Measurements from ENCODE around the gene RPS26. TPM values are rescaled to one million over a fixed set of nuclear protein-coding genes. Genes with fewer than 3 reads are reported as not detected.
"Not testable (repeated sequence)": the region's sequence is repeated elsewhere in the genome, so short reads cannot be mapped to it uniquely, and the experiment has no call there.

The RPS26 gene
- polyA plus RNA-seq, 1 donor from 2014 or later: 598 TPM

DNA sequence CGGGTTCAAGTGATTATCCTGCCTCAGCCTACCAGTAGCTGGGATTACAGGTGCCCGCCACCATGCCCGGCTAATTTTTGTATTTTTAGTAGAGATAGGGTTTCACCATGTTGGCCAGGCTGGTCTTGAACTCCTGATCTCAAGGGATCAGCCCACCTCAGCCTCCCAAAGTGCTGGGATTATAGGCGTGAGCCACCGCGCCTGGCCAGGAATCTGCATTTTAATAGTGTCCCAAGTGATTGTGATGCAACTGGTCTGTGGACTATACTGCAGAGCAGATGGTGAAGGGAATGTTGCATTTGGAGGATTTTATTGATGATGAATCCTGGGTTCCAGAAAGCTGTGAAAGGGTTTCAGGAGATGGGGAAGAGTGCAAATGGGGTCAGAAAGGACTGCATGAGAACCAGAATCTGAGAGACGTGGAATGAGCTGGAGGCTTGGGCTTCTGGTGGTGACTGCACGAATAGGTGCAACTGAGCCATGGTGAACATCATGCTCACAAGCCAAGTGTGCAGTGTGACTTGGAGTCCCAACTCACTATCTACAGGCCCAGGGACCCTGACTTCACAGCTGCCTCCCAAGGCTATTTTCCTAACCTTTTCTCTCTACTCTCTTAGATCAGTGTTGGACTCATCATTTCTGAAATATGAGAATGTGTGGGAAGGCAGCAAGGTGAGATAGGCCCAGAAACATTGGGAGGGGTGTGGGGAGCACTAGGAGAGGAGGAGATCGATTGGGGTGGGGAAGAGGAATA, 4.5 kb downstream of the RPS26 start:
- Histone ChIP-seq H3K9ac (ENCODE audit: low read length) (no peak overlapping the region), H3K9me3 (ENCODE audit: low read length) (no peaks in the 10 kb centered on the region), H3K4me2 (ENCODE audit: low read length) (no peak overlapping the region), H3F3A (ENCODE audit: insufficient read depth, low read length, poor library complexity, severe bottlenecking) (no peaks in the 10 kb centered on the region), H2AFZ (ENCODE audit: low read depth, low read length) (no peak overlapping the region), H3K36me3 (ENCODE audit: insufficient read depth, low read length) (no peaks in the 10 kb centered on the region), H3K79me2 (replicated peaks; ENCODE audit: insufficient read depth, low read length) (peaks cover 21% of the 10 kb centered on the region), H4K20me1 (ENCODE audit: insufficient read depth) (no peaks in the 10 kb centered on the region), H3K9me2 (ENCODE audit: insufficient read depth, low read length) (no peaks in the 10 kb centered on the region), H3K27me3 (ENCODE audit: insufficient read depth, low read depth, low read length) (no peaks in the 10 kb centered on the region), H3K27ac (ENCODE audit: low read length) (no peak overlapping the region), H3K4me3 (ENCODE audit: low read length) (no peak overlapping the region)
- no peak for TF ChIP-seq MXI1 (conservative IDR thresholded peaks at IDR 0.05; ENCODE audit: poor library complexity, severe bottlenecking)
- TF ChIP-seq TAF1 (IDR thresholded peaks at IDR 0.05; ENCODE audit: low read depth): no peak
- no peak for TF ChIP-seq EP300 (conservative IDR thresholded peaks at IDR 0.05; ENCODE audit: poor library complexity, severe bottlenecking)
- no peak for TF ChIP-seq POLR2AphosphoS5 (IDR thresholded peaks at IDR 0.05)
- TF ChIP-seq SMC3 (conservative IDR thresholded peaks at IDR 0.05; ENCODE audit: poor library complexity): no peak
- TF ChIP-seq, protein P1, sequence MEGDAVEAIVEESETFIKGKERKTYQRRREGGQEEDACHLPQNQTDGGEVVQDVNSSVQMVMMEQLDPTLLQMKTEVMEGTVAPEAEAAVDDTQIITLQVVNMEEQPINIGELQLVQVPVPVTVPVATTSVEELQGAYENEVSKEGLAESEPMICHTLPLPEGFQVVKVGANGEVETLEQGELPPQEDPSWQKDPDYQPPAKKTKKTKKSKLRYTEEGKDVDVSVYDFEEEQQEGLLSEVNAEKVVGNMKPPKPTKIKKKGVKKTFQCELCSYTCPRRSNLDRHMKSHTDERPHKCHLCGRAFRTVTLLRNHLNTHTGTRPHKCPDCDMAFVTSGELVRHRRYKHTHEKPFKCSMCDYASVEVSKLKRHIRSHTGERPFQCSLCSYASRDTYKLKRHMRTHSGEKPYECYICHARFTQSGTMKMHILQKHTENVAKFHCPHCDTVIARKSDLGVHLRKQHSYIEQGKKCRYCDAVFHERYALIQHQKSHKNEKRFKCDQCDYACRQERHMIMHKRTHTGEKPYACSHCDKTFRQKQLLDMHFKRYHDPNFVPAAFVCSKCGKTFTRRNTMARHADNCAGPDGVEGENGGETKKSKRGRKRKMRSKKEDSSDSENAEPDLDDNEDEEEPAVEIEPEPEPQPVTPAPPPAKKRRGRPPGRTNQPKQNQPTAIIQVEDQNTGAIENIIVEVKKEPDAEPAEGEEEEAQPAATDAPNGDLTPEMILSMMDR (IDR thresholded peaks at IDR 0.05; ENCODE audit: poor library complexity, severe bottlenecking): no peak
- TF ChIP-seq RAD21 (conservative IDR thresholded peaks at IDR 0.05): no peak
- TF ChIP-seq EZH2 (IDR thresholded peaks at IDR 0.05; ENCODE audit: borderline replicate concordance, insufficient read depth, low read length, poor library complexity, severe bottlenecking): no peak
- TF ChIP-seq, protein P2, sequence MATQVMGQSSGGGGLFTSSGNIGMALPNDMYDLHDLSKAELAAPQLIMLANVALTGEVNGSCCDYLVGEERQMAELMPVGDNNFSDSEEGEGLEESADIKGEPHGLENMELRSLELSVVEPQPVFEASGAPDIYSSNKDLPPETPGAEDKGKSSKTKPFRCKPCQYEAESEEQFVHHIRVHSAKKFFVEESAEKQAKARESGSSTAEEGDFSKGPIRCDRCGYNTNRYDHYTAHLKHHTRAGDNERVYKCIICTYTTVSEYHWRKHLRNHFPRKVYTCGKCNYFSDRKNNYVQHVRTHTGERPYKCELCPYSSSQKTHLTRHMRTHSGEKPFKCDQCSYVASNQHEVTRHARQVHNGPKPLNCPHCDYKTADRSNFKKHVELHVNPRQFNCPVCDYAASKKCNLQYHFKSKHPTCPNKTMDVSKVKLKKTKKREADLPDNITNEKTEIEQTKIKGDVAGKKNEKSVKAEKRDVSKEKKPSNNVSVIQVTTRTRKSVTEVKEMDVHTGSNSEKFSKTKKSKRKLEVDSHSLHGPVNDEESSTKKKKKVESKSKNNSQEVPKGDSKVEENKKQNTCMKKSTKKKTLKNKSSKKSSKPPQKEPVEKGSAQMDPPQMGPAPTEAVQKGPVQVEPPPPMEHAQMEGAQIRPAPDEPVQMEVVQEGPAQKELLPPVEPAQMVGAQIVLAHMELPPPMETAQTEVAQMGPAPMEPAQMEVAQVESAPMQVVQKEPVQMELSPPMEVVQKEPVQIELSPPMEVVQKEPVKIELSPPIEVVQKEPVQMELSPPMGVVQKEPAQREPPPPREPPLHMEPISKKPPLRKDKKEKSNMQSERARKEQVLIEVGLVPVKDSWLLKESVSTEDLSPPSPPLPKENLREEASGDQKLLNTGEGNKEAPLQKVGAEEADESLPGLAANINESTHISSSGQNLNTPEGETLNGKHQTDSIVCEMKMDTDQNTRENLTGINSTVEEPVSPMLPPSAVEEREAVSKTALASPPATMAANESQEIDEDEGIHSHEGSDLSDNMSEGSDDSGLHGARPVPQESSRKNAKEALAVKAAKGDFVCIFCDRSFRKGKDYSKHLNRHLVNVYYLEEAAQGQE (IDR thresholded peaks at IDR 0.05; ENCODE audit: borderline replicate concordance): no peak

DNA sequence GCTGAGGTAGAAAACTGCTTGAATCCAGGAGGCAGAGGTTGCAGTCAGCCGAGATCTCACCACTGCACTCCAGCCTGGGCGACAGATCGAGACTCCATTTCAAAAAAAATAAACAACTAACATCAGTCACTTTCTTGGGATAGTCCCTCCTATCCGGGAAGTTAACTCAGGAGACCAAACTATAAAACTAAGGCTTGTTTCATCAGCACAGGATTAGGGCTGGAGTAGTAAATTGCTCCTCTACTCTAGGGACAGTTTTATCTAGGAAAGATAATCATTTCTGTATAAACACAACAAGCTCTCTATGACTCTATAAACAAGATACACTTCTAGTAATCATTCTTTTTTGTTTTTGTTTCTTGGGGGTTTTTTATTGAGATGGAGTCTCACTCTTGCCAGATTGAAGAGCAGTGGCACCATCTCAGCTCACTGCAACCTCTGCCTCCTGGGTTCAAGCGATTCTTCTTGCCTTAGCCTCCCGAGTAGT, 11.7 kb downstream of the RPS26 start:
- Histone ChIP-seq H3K27me3 (ENCODE audit: insufficient read depth, low read depth, low read length) (no peaks in the 10 kb centered on the region), H3K9me3 (ENCODE audit: low read length) (no peaks in the 10 kb centered on the region)

DNA sequence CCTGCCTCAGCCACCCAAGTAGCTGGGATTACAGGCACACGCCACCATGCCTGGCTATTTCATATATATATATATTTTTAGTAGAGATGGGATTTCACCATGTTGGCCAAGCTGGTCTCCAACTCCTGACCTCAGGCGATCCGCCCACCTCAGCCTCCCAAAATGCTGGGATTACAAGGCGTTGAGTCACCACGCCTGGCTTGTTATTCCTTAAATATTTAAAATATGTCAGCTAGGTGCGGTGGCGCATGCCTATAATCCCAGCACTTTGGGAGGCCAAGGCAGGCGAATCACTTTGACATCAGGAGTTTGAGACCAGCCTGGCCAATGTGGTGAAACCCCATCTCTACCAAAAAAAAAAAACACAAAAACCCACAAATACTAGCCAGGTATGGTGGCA, 18.2 kb downstream of the RPS26 start:
- not testable (repeated sequence) for H3K36me3 ChIP-seq (ENCODE audit: insufficient read depth, low read length); H3K4me3 ChIP-seq (ENCODE audit: low read length); H3K79me2 ChIP-seq (replicated peaks; ENCODE audit: insufficient read depth, low read length); H3K27me3 ChIP-seq (ENCODE audit: insufficient read depth, low read depth, low read length); H3F3A ChIP-seq (ENCODE audit: insufficient read depth, low read length, poor library complexity, severe bottlenecking); H3K9me2 ChIP-seq (ENCODE audit: insufficient read depth, low read length); H2AFZ ChIP-seq (ENCODE audit: low read depth, low read length); H3K27ac ChIP-seq (ENCODE audit: low read length); H4K20me1 ChIP-seq (ENCODE audit: insufficient read depth); H3K9ac ChIP-seq (ENCODE audit: low read length); H3K9me3 ChIP-seq (ENCODE audit: low read length); H3K4me2 ChIP-seq (ENCODE audit: low read length)

More for the DNA sequence above, 11.7 kb downstream of the RPS26 start:
- no peaks in the 10 kb centered on the region for H3K9me2 ChIP-seq (ENCODE audit: insufficient read depth, low read length)
- H3K36me3 ChIP-seq (ENCODE audit: insufficient read depth, low read length): no peaks in the 10 kb centered on the region
- no peak overlapping the region for H3K27ac ChIP-seq (ENCODE audit: low read length)
- H3K4me3 ChIP-seq (ENCODE audit: low read length): no peak overlapping the region
- TF ChIP-seq POLR2AphosphoS5 (IDR thresholded peaks at IDR 0.05) (no peak), RAD21 (conservative IDR thresholded peaks at IDR 0.05) (no peak)
- H2AFZ ChIP-seq (ENCODE audit: low read depth, low read length): no peak overlapping the region
- no peaks in the 10 kb centered on the region for H4K20me1 ChIP-seq (ENCODE audit: insufficient read depth)
- H3F3A ChIP-seq (ENCODE audit: insufficient read depth, low read length, poor library complexity, severe bottlenecking): no peaks in the 10 kb centered on the region
- no peaks in the 10 kb centered on the region for H3K79me2 ChIP-seq (replicated peaks; ENCODE audit: insufficient read depth, low read length)
- H3K4me2 ChIP-seq (ENCODE audit: low read length): no peak overlapping the region
- H3K9ac ChIP-seq (ENCODE audit: low read length): no peak overlapping the region

Data from neural cell (in vitro differentiated cells).